NAMALWA (cell line): ENCODE results near the gene DOCK2.
"Not testable (repeated sequence)": the region's sequence is repeated elsewhere in the genome, so short reads cannot be mapped to it uniquely, and the experiment has no call there.

Experiments
- DNase-seq: peaks from one replicate; pipeline ENCODE4 v3.0.0-alpha.2; 2015; ENCODE audit warnings: low spot score

DOCK2 gene

GRCh38 chr5:169943026-169943425 lies 306.0 kb downstream of the DOCK2 start:
- no peak for DNase-seq

- DNase-seq = no peak
These were observed 307.0 kb downstream of the DOCK2 start for GRCh38 chr5:169944115-169944514.

- peak; percentile 14 for DNase-seq
These were observed 308.0 kb downstream of the DOCK2 start for GRCh38 chr5:169944922-169945680.

GRCh38 chr5:169945831-169946261 lies 308.8 kb downstream of the DOCK2 start:
- no peak for DNase-seq

- DNase-seq = no peak
These were observed 309.7 kb downstream of the DOCK2 start for GRCh38 chr5:169946743-169947295.

GRCh38 chr5:169950333-169950732 lies 313.3 kb downstream of the DOCK2 start:
- no peak for DNase-seq

GRCh38 chr5:169953196-169953595 lies 316.1 kb downstream of the DOCK2 start:
- DNase-seq = not testable (repeated sequence)

GRCh38 chr5:169954786-169955185 lies 317.7 kb downstream of the DOCK2 start:
- no peak for DNase-seq

GRCh38 chr5:169956126-169956525 lies 319.1 kb downstream of the DOCK2 start:
- DNase-seq = no peak

GRCh38 chr5:169956756-169957155 lies 319.7 kb downstream of the DOCK2 start:
- DNase-seq = no peak

- no peak for DNase-seq
These were observed 321.2 kb downstream of the DOCK2 start for GRCh38 chr5:169958278-169958677.

GRCh38 chr5:169960659-169961058 lies 323.6 kb downstream of the DOCK2 start:
- DNase-seq = no peak

GRCh38 chr5:169964246-169964645 lies 327.2 kb downstream of the DOCK2 start:
- peak; percentile 57 for DNase-seq

GRCh38 chr5:169970339-169970738 lies 333.3 kb downstream of the DOCK2 start:
- DNase-seq = no peak

GRCh38 chr5:169970911-169971765 lies 334.1 kb downstream of the DOCK2 start:
- no peak for DNase-seq

GRCh38 chr5:169971780-169972179 lies 334.7 kb downstream of the DOCK2 start:
- DNase-seq = no peak

GRCh38 chr5:169973056-169973455 lies 336.0 kb downstream of the DOCK2 start:
- DNase-seq = no peak

- no peak for DNase-seq
These were observed 337.2 kb downstream of the DOCK2 start for GRCh38 chr5:169974121-169974770.

- DNase-seq = no peak
These were observed 341.6 kb downstream of the DOCK2 start for GRCh38 chr5:169978714-169979113.

GRCh38 chr5:169979871-169980270 lies 342.8 kb downstream of the DOCK2 start:
- DNase-seq = no peak

GRCh38 chr5:169980418-169981053 lies 343.5 kb downstream of the DOCK2 start, which contains the start of gene INSYN2B:
TSS of gene INSYN2B (minus strand) at chr5:169980495. CDS start at chr5:169883898, 96,597 bp downstream.
- peak; percentile 58 for DNase-seq

- no peak for DNase-seq
These were observed 351.1 kb downstream of the DOCK2 start for GRCh38 chr5:169988206-169988605.
